Measurements from ENCODE around the gene ZNF138.

ZNF138 gene

DNA sequence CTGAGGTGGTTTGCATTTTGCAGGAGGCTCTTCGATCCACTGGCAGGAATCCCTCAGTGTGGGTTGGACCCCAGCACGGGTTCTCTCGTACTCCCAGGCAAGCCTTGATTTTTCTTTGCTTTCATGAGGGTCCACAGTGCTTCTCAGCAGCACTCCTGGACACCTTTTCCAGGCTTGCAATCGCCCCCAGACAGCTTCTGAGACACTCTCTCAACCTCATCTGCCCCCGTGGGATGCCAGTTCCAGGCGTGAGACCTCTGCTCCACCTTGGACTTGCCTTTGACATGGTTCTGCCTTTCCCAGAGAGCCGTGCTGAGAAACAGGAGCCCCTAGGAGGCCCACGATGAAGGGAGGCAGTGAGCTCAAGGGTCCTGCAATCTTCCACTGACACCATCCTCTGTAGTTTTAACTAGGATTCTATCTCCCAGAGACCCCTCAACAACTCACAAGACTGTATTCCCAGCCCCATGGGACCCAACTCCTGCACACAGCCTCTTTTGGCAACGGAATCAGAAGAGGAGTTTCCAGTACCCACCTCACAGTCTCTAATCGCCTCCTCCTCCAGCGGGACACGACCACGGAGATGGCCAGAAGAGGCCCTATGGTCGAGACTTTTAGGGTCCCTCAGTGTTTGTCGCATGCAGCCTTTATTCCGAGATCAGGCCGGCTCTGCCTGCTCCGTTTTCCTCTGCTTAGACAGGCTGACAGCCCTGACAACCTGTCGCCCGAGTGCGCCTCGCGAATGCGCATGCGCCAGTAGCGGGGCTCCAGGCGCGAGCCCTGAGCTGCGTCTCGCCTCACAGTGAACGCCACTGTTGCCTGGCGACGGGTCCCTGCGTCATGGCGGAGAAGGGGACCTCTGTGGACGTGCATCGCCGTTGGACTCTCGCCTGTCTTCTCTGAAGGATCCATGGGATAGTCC, 82.8 kb downstream of the ZNF138 start:
- DNase-seq (ENCODE audit: low read depth), result no peak
- peaks cover under 1% of the 10 kb centered on the region for H3K4me1 ChIP-seq (ENCODE audit: control insufficient read depth, insufficient read depth, low read length)
- H3K4me3 ChIP-seq (ENCODE audit: low read length), result peak overlapping the region; percentile 68
- peaks cover 23% of the 10 kb centered on the region for H3K27me3 ChIP-seq (replicated peaks; ENCODE audit: control insufficient read depth, insufficient read depth, low read length)
- H3K9ac ChIP-seq (ENCODE audit: low read length), result no peak overlapping the region
- no peaks in the 10 kb centered on the region for H3K36me3 ChIP-seq (ENCODE audit: control insufficient read depth, insufficient read depth, low read length, severe bottlenecking)
- H3K9me3 ChIP-seq (ENCODE audit: control insufficient read depth, low read length), result peaks cover 2% of the 10 kb centered on the region

- H3K4me1 ChIP-seq (ENCODE audit: control insufficient read depth, insufficient read depth, low read length), result peaks cover 8% of the 10 kb centered on the region
- H3K27me3 ChIP-seq (replicated peaks; ENCODE audit: control insufficient read depth, insufficient read depth, low read length), result peaks cover 23% of the 10 kb centered on the region
- no peaks in the 10 kb centered on the region for H3K36me3 ChIP-seq (ENCODE audit: control insufficient read depth, insufficient read depth, low read length, severe bottlenecking)
- no peak overlapping the region for H3K9ac ChIP-seq (ENCODE audit: low read length)
- peaks cover 2% of the 10 kb centered on the region for H3K9me3 ChIP-seq (ENCODE audit: control insufficient read depth, low read length)
- H3K4me3 ChIP-seq (ENCODE audit: low read length), result peak overlapping the region; percentile 68
- no peak for DNase-seq (ENCODE audit: low read depth)
These were observed 83.7 kb downstream of the ZNF138 start for GRCh38 chr7:64877714-64878610.

DNA sequence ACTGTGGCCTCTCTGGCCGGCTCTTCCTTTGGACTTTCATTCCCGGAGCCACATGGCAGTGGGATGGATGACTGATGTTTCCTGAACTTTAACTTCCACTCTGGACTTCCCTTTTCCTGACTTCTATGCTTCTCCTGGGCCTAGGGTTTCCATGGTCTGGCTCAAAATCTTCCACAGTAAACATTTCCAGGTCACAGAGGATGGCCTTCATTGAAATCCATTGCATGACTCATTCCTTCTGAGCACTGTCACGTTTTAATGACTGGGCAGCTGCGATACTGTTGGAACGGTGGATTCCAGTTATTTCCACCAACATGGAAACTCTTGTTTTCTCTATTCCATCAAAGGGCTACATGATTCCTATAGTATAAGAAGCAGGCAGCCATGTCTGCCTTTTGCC, 84.5 kb downstream of the ZNF138 start:
- Histone ChIP-seq H3K9ac (ENCODE audit: low read length) (no peak overlapping the region), H3K27me3 (replicated peaks; ENCODE audit: control insufficient read depth, insufficient read depth, low read length) (peaks cover 25% of the 10 kb centered on the region), H3K4me1 (ENCODE audit: control insufficient read depth, insufficient read depth, low read length) (peaks cover 8% of the 10 kb centered on the region), H3K9me3 (ENCODE audit: control insufficient read depth, low read length) (no peaks in the 10 kb centered on the region), H3K36me3 (ENCODE audit: control insufficient read depth, insufficient read depth, low read length, severe bottlenecking) (no peaks in the 10 kb centered on the region), H3K4me3 (ENCODE audit: low read length) (no peak overlapping the region)
- no peak for DNase-seq (ENCODE audit: low read depth)

DNA sequence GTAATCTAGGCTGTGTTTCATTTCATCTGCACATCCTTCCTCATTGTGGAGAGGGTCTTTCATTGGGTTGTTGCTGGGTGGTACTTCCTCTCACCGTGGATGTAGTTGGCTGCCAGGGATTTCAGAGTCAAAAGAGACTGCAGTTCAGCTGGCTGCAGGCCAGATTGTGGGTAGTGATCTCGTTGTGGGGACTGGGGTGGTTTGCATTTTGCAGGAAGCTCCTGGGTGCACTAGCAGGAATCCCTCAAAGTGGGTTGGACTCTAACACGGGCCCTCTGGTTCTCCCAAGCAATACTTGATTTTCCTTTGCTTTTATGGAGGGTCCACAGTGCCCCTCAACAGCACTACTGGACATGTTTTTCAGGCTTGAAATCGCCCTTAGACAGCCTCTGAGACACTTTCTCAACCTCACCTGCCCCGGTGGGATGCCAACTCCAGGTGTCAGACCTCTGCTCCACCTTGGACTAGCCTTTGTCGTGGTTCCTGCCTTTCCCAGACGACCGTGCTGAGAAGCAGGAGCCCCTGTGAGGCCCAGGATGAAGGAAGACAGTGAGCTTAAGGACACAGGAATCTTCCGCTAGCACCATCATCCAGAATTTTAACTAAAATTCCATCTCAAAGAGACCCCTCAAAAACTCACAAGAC, 85.0 kb downstream of the ZNF138 start:
- H3K9me3 ChIP-seq (ENCODE audit: control insufficient read depth, low read length), result no peaks in the 10 kb centered on the region
- DNase-seq (ENCODE audit: low read depth), result no peak
- H3K27me3 ChIP-seq (replicated peaks; ENCODE audit: control insufficient read depth, insufficient read depth, low read length), result peaks cover 26% of the 10 kb centered on the region
- H3K9ac ChIP-seq (ENCODE audit: low read length), result no peak overlapping the region
- no peak overlapping the region for H3K4me3 ChIP-seq (ENCODE audit: low read length)
- no peaks in the 10 kb centered on the region for H3K36me3 ChIP-seq (ENCODE audit: control insufficient read depth, insufficient read depth, low read length, severe bottlenecking)
- peaks cover 8% of the 10 kb centered on the region for H3K4me1 ChIP-seq (ENCODE audit: control insufficient read depth, insufficient read depth, low read length)

GRCh38 chr7:64879800-64880199, 85.6 kb downstream of the ZNF138 start:
- no peak for DNase-seq (ENCODE audit: low read depth)
- no peaks in the 10 kb centered on the region for H3K36me3 ChIP-seq (ENCODE audit: control insufficient read depth, insufficient read depth, low read length, severe bottlenecking)
- H3K27me3 ChIP-seq (replicated peaks; ENCODE audit: control insufficient read depth, insufficient read depth, low read length), result peaks cover 26% of the 10 kb centered on the region

GRCh38 chr7:64880322-64881297, 86.4 kb downstream of the ZNF138 start:
- Histone ChIP-seq H3K27me3 (replicated peaks; ENCODE audit: control insufficient read depth, insufficient read depth, low read length) (peaks cover 24% of the 10 kb centered on the region), H3K36me3 (ENCODE audit: control insufficient read depth, insufficient read depth, low read length, severe bottlenecking) (no peaks in the 10 kb centered on the region), H3K4me1 (ENCODE audit: control insufficient read depth, insufficient read depth, low read length) (peaks cover 8% of the 10 kb centered on the region), H3K9me3 (ENCODE audit: control insufficient read depth, low read length) (no peaks in the 10 kb centered on the region), H3K4me3 (ENCODE audit: low read length) (no peak overlapping the region), H3K9ac (ENCODE audit: low read length) (no peak overlapping the region)
- DNase-seq (ENCODE audit: low read depth), result no peak

More at GRCh38 chr7:64879800-64880199, 85.6 kb downstream of the ZNF138 start:
- H3K4me3 ChIP-seq (ENCODE audit: low read length), result no peak overlapping the region
- H3K4me1 ChIP-seq (ENCODE audit: control insufficient read depth, insufficient read depth, low read length), result peaks cover 8% of the 10 kb centered on the region
- no peaks in the 10 kb centered on the region for H3K9me3 ChIP-seq (ENCODE audit: control insufficient read depth, low read length)
- no peak overlapping the region for H3K9ac ChIP-seq (ENCODE audit: low read length)

GRCh38 chr7:64881461-64882287, 87.4 kb downstream of the ZNF138 start:
- H3K4me3 ChIP-seq (ENCODE audit: low read length), result peak overlapping the region; percentile 83
- peak overlapping the region; percentile 71 for H3K9ac ChIP-seq (ENCODE audit: low read length)
- no peak for DNase-seq (ENCODE audit: low read depth)
- no peaks in the 10 kb centered on the region for H3K36me3 ChIP-seq (ENCODE audit: control insufficient read depth, insufficient read depth, low read length, severe bottlenecking)
- H3K4me1 ChIP-seq (ENCODE audit: control insufficient read depth, insufficient read depth, low read length), result peaks cover 8% of the 10 kb centered on the region
- H3K9me3 ChIP-seq (ENCODE audit: control insufficient read depth, low read length), result no peaks in the 10 kb centered on the region
- H3K27me3 ChIP-seq (replicated peaks; ENCODE audit: control insufficient read depth, insufficient read depth, low read length), result peaks cover 17% of the 10 kb centered on the region

- Histone ChIP-seq H3K4me3 (ENCODE audit: low read length) (peak overlapping the region; percentile 83), H3K4me1 (ENCODE audit: control insufficient read depth, insufficient read depth, low read length) (peaks cover 8% of the 10 kb centered on the region), H3K36me3 (ENCODE audit: control insufficient read depth, insufficient read depth, low read length, severe bottlenecking) (no peaks in the 10 kb centered on the region), H3K27me3 (replicated peaks; ENCODE audit: control insufficient read depth, insufficient read depth, low read length) (peaks cover 16% of the 10 kb centered on the region), H3K9me3 (ENCODE audit: control insufficient read depth, low read length) (no peaks in the 10 kb centered on the region), H3K9ac (ENCODE audit: low read length) (peak overlapping the region; percentile 71)
- DNase-seq (ENCODE audit: low read depth), result no peak
These were observed 88.3 kb downstream of the ZNF138 start for GRCh38 chr7:64882341-64883112.

Data from adipocyte (in vitro differentiated cells).